Thymus (tissue), 11 donors: ENCODE results near the gene TNFRSF1B. TPM values are rescaled to one million over a fixed set of nuclear protein-coding genes. Genes with fewer than 3 reads are reported as not detected.
A peak's percentile ranks its signal among the peaks of the same experiment; 100 is the strongest.

Source experiments
- DNase-seq, 9 donors: peaks; one replicate each; pipeline ENCODE4 v3.0.0-alpha.2; 2013; ENCODE audit warnings: low spot score in 9 of 9, low read depth in 6 of 9, missing footprints in 1 of 9
- H3K27ac ChIP-seq, 2 donors: one replicate each; pipeline ENCODE4 v1.5.1; 2013; ENCODE audit warnings: control low read depth in 1 of 2, low read depth in 1 of 2, low read length in 1 of 2, mild to moderate bottlenecking in 1 of 2, moderate library complexity in 1 of 2
- H3K27me3 ChIP-seq, 2 donors: one replicate each; pipeline ENCODE4 v1.5.1; 2013; ENCODE audit warnings: low read length in 1 of 2; ENCODE audit not compliant: control insufficient read depth in 2 of 2, insufficient read depth in 1 of 2
- H3K36me3 ChIP-seq, 2 donors: one replicate each; pipeline ENCODE4 v1.5.1; 2013; ENCODE audit warnings: low read length in 1 of 2, mild to moderate bottlenecking in 1 of 2, moderate library complexity in 1 of 2; ENCODE audit not compliant: control insufficient read depth in 2 of 2, insufficient read depth in 2 of 2
- H3K4me1 ChIP-seq, 2 donors: one replicate each; pipeline ENCODE4 v1.5.1; 2013; ENCODE audit warnings: low read length in 2 of 2; ENCODE audit not compliant: control insufficient read depth in 2 of 2, insufficient read depth in 2 of 2
- H3K4me3 ChIP-seq, 2 donors: one replicate each; pipeline ENCODE4 v1.5.1; 2013; ENCODE audit warnings: low read length in 2 of 2, control low read depth in 1 of 2, mild to moderate bottlenecking in 1 of 2
- H3K9me3 ChIP-seq, 2 donors: one replicate each; pipeline ENCODE4 v1.5.1; 2013; ENCODE audit warnings: low read length in 1 of 2, mild to moderate bottlenecking in 1 of 2; ENCODE audit not compliant: control insufficient read depth in 2 of 2, insufficient read depth in 1 of 2
- WGBS: extraction: QIAGEN DNeasy Blood & Tissue Kit; methylation state at CpG from one replicate; pipeline ENCODE4 v1.1.7; 2013; 5-methylcytosine and 5-hydroxymethylcytosine counted together
- polyA plus RNA-seq: library from polyadenylated mRNA; stranded (reverse); fragments of 200-250 nt; gene quantifications from one replicate; pipeline ENCODE4 v1.2.3, GENCODE V29; 2013
- total RNA-seq: library from RNA; stranded (reverse); fragments of 120-200 nt; gene quantifications from one replicate; pipeline ENCODE4 v1.2.4, GENCODE V29; 2013
- donor health status: healthy.

The TNFRSF1B gene
- total and polyA plus RNA-seq, 2 donors: 19.1 to 35.4 TPM

- Histone ChIP-seq H3K4me1 (peaks cover 0 to 8% of the 10 kb centered on the region in 2 donors), H3K4me3 (no peak overlapping the region), H3K9me3 (no peaks in the 10 kb centered on the region), H3K27me3 (no peaks in the 10 kb centered on the region), H3K27ac (no peak overlapping the region), H3K36me3 (peaks cover 0 to 8% of the 10 kb centered on the region in 2 donors)
- WGBS: 85% methylated on average over 14 of the region's 14 CpGs
- no peak for DNase-seq
Observed at GRCh38 chr1:12194666-12195216, 27.9 kb downstream of the TNFRSF1B start.

- H3K36me3 ChIP-seq: peaks cover 0 to 8% of the 10 kb centered on the region in 2 donors
- 85% methylated on average over 3 of the region's 3 CpGs for WGBS
- no peak overlapping the region for H3K27ac ChIP-seq
- no peak overlapping the region for H3K4me3 ChIP-seq
- no peak for DNase-seq
- no peaks in the 10 kb centered on the region for H3K27me3 ChIP-seq
- H3K9me3 ChIP-seq: no peaks in the 10 kb centered on the region
- peaks cover 0 to 8% of the 10 kb centered on the region in 2 donors for H3K4me1 ChIP-seq
Observed at GRCh38 chr1:12195416-12195815, 28.6 kb downstream of the TNFRSF1B start.

- no peak overlapping the region for H3K27ac ChIP-seq
- H3K9me3 ChIP-seq: no peaks in the 10 kb centered on the region
- peaks cover 0 to 5% of the 10 kb centered on the region in 2 donors for H3K36me3 ChIP-seq
- DNase-seq: peak in 1 of 9 donors; percentile 34
- no peak overlapping the region for H3K4me3 ChIP-seq
- peaks cover 0 to 8% of the 10 kb centered on the region in 2 donors for H3K4me1 ChIP-seq
- no peaks in the 10 kb centered on the region for H3K27me3 ChIP-seq
- 90% methylated on average over 20 of the region's 20 CpGs for WGBS
Observed at GRCh38 chr1:12196641-12197482, 30.1 kb downstream of the TNFRSF1B start.

GRCh38 chr1:12197483-12197880, 30.7 kb downstream of the TNFRSF1B start:
- peaks cover 0 to 8% of the 10 kb centered on the region in 2 donors for H3K4me1 ChIP-seq
- DNase-seq: no peak
- no peaks in the 10 kb centered on the region for H3K27me3 ChIP-seq
- no peak overlapping the region for H3K4me3 ChIP-seq
- peaks cover 0 to 4% of the 10 kb centered on the region in 2 donors for H3K36me3 ChIP-seq
- H3K9me3 ChIP-seq: no peaks in the 10 kb centered on the region
- H3K27ac ChIP-seq: no peak overlapping the region
- WGBS: 97% methylated on average over 7 of the region's 7 CpGs

GRCh38 chr1:12200208-12200607, 33.4 kb downstream of the TNFRSF1B start:
- DNase-seq: no peak
- H3K27me3 ChIP-seq: no peaks in the 10 kb centered on the region
- H3K4me3 ChIP-seq: no peak overlapping the region
- H3K27ac ChIP-seq: no peak overlapping the region
- WGBS: 98% methylated on average over 7 of the region's 7 CpGs
- H3K4me1 ChIP-seq: peaks cover 0 to 19% of the 10 kb centered on the region in 2 donors
- no peaks in the 10 kb centered on the region for H3K36me3 ChIP-seq
- H3K9me3 ChIP-seq: no peaks in the 10 kb centered on the region

GRCh38 chr1:12201352-12202189, 34.8 kb downstream of the TNFRSF1B start:
- WGBS: 93% methylated on average over 18 of the region's 18 CpGs
- Histone ChIP-seq H3K9me3 (no peaks in the 10 kb centered on the region), H3K27ac (no peak overlapping the region), H3K36me3 (no peaks in the 10 kb centered on the region), H3K4me1 (peaks cover 0 to 19% of the 10 kb centered on the region in 2 donors), H3K4me3 (no peak overlapping the region), H3K27me3 (no peaks in the 10 kb centered on the region)
- no peak for DNase-seq

GRCh38 chr1:12202190-12202497, 35.4 kb downstream of the TNFRSF1B start:
- peaks cover 0 to 19% of the 10 kb centered on the region in 2 donors for H3K4me1 ChIP-seq
- 95% methylated on average over 6 of the region's 6 CpGs for WGBS

GRCh38 chr1:12202577-12202976, 35.8 kb downstream of the TNFRSF1B start:
- Histone ChIP-seq H3K9me3 (no peaks in the 10 kb centered on the region), H3K4me3 (no peak overlapping the region), H3K27ac (peak overlapping the region in 1 of 2 donors; percentile 37), H3K4me1 (peaks cover 0 to 19% of the 10 kb centered on the region in 2 donors), H3K36me3 (no peaks in the 10 kb centered on the region), H3K27me3 (no peaks in the 10 kb centered on the region)
- no peak for DNase-seq
- 94% methylated on average over 4 of the region's 4 CpGs for WGBS

More at GRCh38 chr1:12202190-12202497, 35.4 kb downstream of the TNFRSF1B start:
- no peaks in the 10 kb centered on the region for H3K9me3 ChIP-seq
- no peaks in the 10 kb centered on the region for H3K27me3 ChIP-seq
- DNase-seq: no peak
- H3K36me3 ChIP-seq: no peaks in the 10 kb centered on the region
- no peak overlapping the region for H3K27ac ChIP-seq
- no peak overlapping the region for H3K4me3 ChIP-seq
